IPS DF 19.7 (cell line): Measurements from ENCODE around the gene MLXIPL.
"Not testable (repeated sequence)": the region's sequence is repeated elsewhere in the genome, so short reads cannot be mapped to it uniquely, and the experiment has no call there.

Source experiments
- DNase-seq: peaks from one replicate; pipeline ENCODE4 v3.0.0-alpha.2; 2013; ENCODE audit warnings: low read depth, low spot score

MLXIPL gene

GRCh38 chr7:73578342-73579128 lies 45.8 kb downstream of the MLXIPL start, which contains the start of gene TBL2:
TSS of gene TBL2 (minus strand) at chr7:73578579. CDS start at chr7:73578549, 30 bp downstream.
- peak; percentile 74 for DNase-seq

GRCh38 chr7:73577627-73578341 lies 46.5 kb downstream of the MLXIPL start:
- DNase-seq, result no peak

- DNase-seq, result no peak
Observed at GRCh38 chr7:73573791-73574190, 50.5 kb downstream of the MLXIPL start.

- no peak for DNase-seq
Observed at GRCh38 chr7:73573276-73573675, 51.0 kb downstream of the MLXIPL start.

GRCh38 chr7:73572767-73573186 lies 51.5 kb downstream of the MLXIPL start:
- DNase-seq, result no peak

GRCh38 chr7:73570977-73571376 lies 53.3 kb downstream of the MLXIPL start:
- no peak for DNase-seq

GRCh38 chr7:73570521-73570920 lies 53.8 kb downstream of the MLXIPL start:
- DNase-seq, result no peak

GRCh38 chr7:73569042-73569608 lies 55.2 kb downstream of the MLXIPL start:
- no peak for DNase-seq

GRCh38 chr7:73567846-73568685 lies 56.3 kb downstream of the MLXIPL start:
- no peak for DNase-seq

GRCh38 chr7:73567140-73567539 lies 57.2 kb downstream of the MLXIPL start:
- no peak for DNase-seq

GRCh38 chr7:73566431-73566830 lies 57.9 kb downstream of the MLXIPL start:
- DNase-seq, result not testable (repeated sequence)

GRCh38 chr7:73565675-73566340 lies 58.5 kb downstream of the MLXIPL start:
- no peak for DNase-seq

GRCh38 chr7:73560109-73560835 lies 64.0 kb downstream of the MLXIPL start:
- no peak for DNase-seq

- DNase-seq, result peak; percentile 59
Observed at GRCh38 chr7:73557397-73558257, 66.7 kb downstream of the MLXIPL start, which contains the start of gene BCL7B. TSS of gene BCL7B (minus strand) at chr7:73557690. CDS start at chr7:73557578, 112 bp downstream.

GRCh38 chr7:73557108-73557396 lies 67.3 kb downstream of the MLXIPL start:
- DNase-seq, result peak; percentile 65

GRCh38 chr7:73556208-73557107 lies 67.9 kb downstream of the MLXIPL start:
- no peak for DNase-seq

GRCh38 chr7:73555411-73555982 lies 68.8 kb downstream of the MLXIPL start:
- no peak for DNase-seq

- not testable (repeated sequence) for DNase-seq
Observed at GRCh38 chr7:73550093-73550492, 74.2 kb downstream of the MLXIPL start.
